SK-N-SH (cell line): Measurements from ENCODE around the gene AMD1. TPM values are rescaled to one million over a fixed set of nuclear protein-coding genes. Genes with fewer than 3 reads are reported as not detected.

Experiments
- CTCF ChIA-PET: fragments of 300-600, 350-600 bp; formaldehyde crosslinking; extraction: SDS; loops from one replicate; lab custom pipeline; 2021; lab: Yijun Ruan, JAX
- POLR2A ChIA-PET: fragments of 350-600 bp; sonication (Branson Sonifier 250); formaldehyde crosslinking; extraction: SDS; loops from one replicate; lab custom pipeline; 2020; ENCODE audit warnings: antibody characterized with exemption, inconsistent platforms; lab: Yijun Ruan, JAX
- DNase-seq: peaks from one replicate; pipeline ENCODE4 v3.0.0; 2012
- H2AFZ ChIP-seq: fragments of 200-600 bp; sonication (generic); 2 replicates; pipeline ENCODE4 v1.8.1; 2016; ENCODE audit warnings: antibody characterized with exemption, mild to moderate bottlenecking, low read depth
- H3F3A ChIP-seq: fragments of 200-600 bp; sonication (generic); replicated peaks from 2 replicates; pipeline ENCODE3; 2016; ENCODE audit warnings: antibody characterized with exemption, mild to moderate bottlenecking; ENCODE audit not compliant: insufficient read depth
- H3K27ac ChIP-seq, 2 experiments: fragments of 200-500 bp in 1 of 2; fragments of 200-600 bp in 1 of 2; sonication (Bioruptor generic) in 1 of 2; sonication (generic), shearing (Covaris generic) in 1 of 2; 2 replicates each; pipeline versions ENCODE4 v1.5.1 to v1.6.1; 2014 to 2016; ENCODE audit warnings: low read depth in 2 of 2, inconsistent platforms in 1 of 2, low read length in 1 of 2, mild to moderate bottlenecking in 1 of 2, mixed read lengths in 1 of 2
- H3K27me3 ChIP-seq: fragments of 200-600 bp; sonication (generic), shearing (Covaris generic); 2 replicates; pipeline ENCODE4 v1.6.1; 2016; ENCODE audit warnings: mixed run types; ENCODE audit not compliant: insufficient read depth
- H3K36me3 ChIP-seq, 2 experiments: fragments of 200-500 bp in 1 of 2; fragments of 200-600 bp in 1 of 2; sonication (Bioruptor generic) in 1 of 2; sonication (generic) in 1 of 2; replicated peaks in 1 of 2; 2 replicates each; pipeline versions ENCODE3 to v1.5.1; 2014 to 2016; ENCODE audit warnings: low read length in 1 of 2, mild to moderate bottlenecking in 1 of 2; ENCODE audit not compliant: insufficient read depth in 2 of 2, control insufficient read depth in 1 of 2
- H3K4me1 ChIP-seq, 2 experiments: fragments of 200-500 bp in 1 of 2; fragments of 200-600 bp in 1 of 2; sonication (Bioruptor generic) in 1 of 2; sonication (generic), shearing (Covaris generic) in 1 of 2; 2 replicates each; pipeline versions ENCODE4 v1.5.1 to v1.6.1; 2014 to 2016; ENCODE audit warnings: low read depth in 1 of 2, low read length in 1 of 2, mixed run types in 1 of 2; ENCODE audit not compliant: insufficient read depth in 2 of 2, control insufficient read depth in 1 of 2
- H3K4me2 ChIP-seq: fragments of 200-600 bp; sonication (generic), shearing (Covaris generic); 2 replicates; pipeline ENCODE4 v1.6.1; 2017; ENCODE audit warnings: mixed run types
- H3K4me3 ChIP-seq, 2 experiments: fragments of 200-500 bp in 1 of 2; fragments of 200-600 bp in 1 of 2; sonication (Bioruptor generic) in 1 of 2; sonication (generic), shearing (Covaris generic) in 1 of 2; 2 replicates each; pipeline versions ENCODE4 v1.5.1 to v1.8.1; 2014 to 2016; ENCODE audit warnings: low read depth in 2 of 2, inconsistent platforms in 1 of 2, low read length in 1 of 2, mild to moderate bottlenecking in 1 of 2, mixed read lengths in 1 of 2, moderate library complexity in 1 of 2
- H3K79me2 ChIP-seq: fragments of 200-600 bp; sonication (generic); 2 replicates; pipeline ENCODE4 v1.8.1; 2017; ENCODE audit warnings: mild to moderate bottlenecking; ENCODE audit not compliant: insufficient read depth
- H3K9ac ChIP-seq: fragments of 200-600 bp; sonication (generic); 2 replicates; pipeline ENCODE4 v1.6.1; 2017; ENCODE audit warnings: mixed run types
- H3K9me2 ChIP-seq: fragments of 200-600 bp; sonication (generic); 2 replicates; pipeline ENCODE4 v1.6.1; 2017; ENCODE audit warnings: mixed run types
- H3K9me3 ChIP-seq: fragments of 200-600 bp; sonication (generic); 2 replicates; pipeline ENCODE4 v1.6.1; 2017; ENCODE audit warnings: mixed run types, mild to moderate bottlenecking, moderate library complexity
- H4K20me1 ChIP-seq: fragments of 200-600 bp; sonication (generic); 2 replicates; pipeline ENCODE4 v1.6.1; 2017; ENCODE audit warnings: mild to moderate bottlenecking, mixed run types; ENCODE audit not compliant: insufficient read depth
- CHD2 ChIP-seq: fragments of 150-350 bp; IDR thresholded peaks from 2 replicates; pipeline ENCODE4 v1.6.1; 2018; ENCODE audit warnings: low read length; ENCODE audit not compliant: partially characterized antibody
- ELF1 ChIP-seq: IDR thresholded peaks from 2 replicates; pipeline ENCODE4 v1.4.0; 2012
- EZH2phosphoT487 ChIP-seq: fragments of 200-600 bp; sonication (generic); IDR thresholded peaks from 2 replicates; pipeline ENCODE4 v1.6.1; 2017; ENCODE audit warnings: low read depth, mixed run types, mild to moderate bottlenecking, antibody characterized with exemption, moderate library complexity, borderline replicate concordance
- FOXM1 ChIP-seq: IDR thresholded peaks from 2 replicates; pipeline ENCODE4 v1.4.0; 2012; ENCODE audit warnings: low read depth, mild to moderate bottlenecking
- GABPA ChIP-seq: IDR thresholded peaks from 2 replicates; pipeline ENCODE4 v1.4.0; 2012; ENCODE audit warnings: low read depth, mild to moderate bottlenecking
- IRF3 ChIP-seq: fragments of 150-350 bp; IDR thresholded peaks from 2 replicates; pipeline ENCODE4 v1.6.1; 2016; ENCODE audit warnings: mild to moderate bottlenecking, low read depth, low read length
- JUND ChIP-seq: IDR thresholded peaks from 2 replicates; pipeline ENCODE4 v1.4.0; 2012
- MAX ChIP-seq: IDR thresholded peaks from 2 replicates; pipeline ENCODE4 v1.4.0; 2012; ENCODE audit warnings: low read depth
- MXI1 ChIP-seq: IDR thresholded peaks from 2 replicates; pipeline ENCODE4 v1.6.1; 2012; ENCODE audit warnings: mild to moderate bottlenecking, low read depth, low read length, improper control_type of control experiment
- NRF1 ChIP-seq: IDR thresholded peaks from 2 replicates; pipeline ENCODE4 v1.6.1; 2012; ENCODE audit warnings: low read depth, mild to moderate bottlenecking, low read length
- POLR2AphosphoS5 ChIP-seq: IDR thresholded peaks from 2 replicates; pipeline ENCODE4 v1.6.1; 2012; ENCODE audit warnings: low read depth, low read length
- RFX5 ChIP-seq: IDR thresholded peaks from 2 replicates; pipeline ENCODE4 v1.6.1; 2012; ENCODE audit warnings: mild to moderate bottlenecking, improper control_type of control experiment, low read length
- SIN3A ChIP-seq: IDR thresholded peaks from 2 replicates; pipeline ENCODE4 v1.6.1; 2012; ENCODE audit warnings: low read depth, mild to moderate bottlenecking, low read length, moderate library complexity, borderline replicate concordance
- SMC3 ChIP-seq: IDR thresholded peaks from 2 replicates; pipeline ENCODE4 v1.6.1; 2012; ENCODE audit warnings: low read depth, low read length, improper control_type of control experiment
- TAF1 ChIP-seq: IDR thresholded peaks from 2 replicates; pipeline ENCODE4 v1.6.1; 2012; ENCODE audit warnings: low read depth, mild to moderate bottlenecking, low read length, moderate library complexity, borderline replicate concordance
- TCF12 ChIP-seq: IDR thresholded peaks from 2 replicates; pipeline ENCODE4 v1.4.0; 2012
- TEAD4 ChIP-seq: IDR thresholded peaks from 2 replicates; pipeline ENCODE4 v1.4.0; 2012; ENCODE audit warnings: mild to moderate bottlenecking, borderline replicate concordance; ENCODE audit not compliant: insufficient read depth
- YY1 ChIP-seq: IDR thresholded peaks from 2 replicates; pipeline ENCODE4 v1.4.0; 2012; ENCODE audit warnings: low read depth, mild to moderate bottlenecking
- WGBS: methylation state at CpG from one replicate; pipeline ENCODE4 v1.1.6; 2017; ENCODE audit warnings: low lambda C conversion rate; 5-methylcytosine and 5-hydroxymethylcytosine counted together
- polyA plus RNA-seq, 3 experiments: library from polyadenylated mRNA; depleted of rRNA; stranded (reverse); fragments of >200 nt; gene quantifications; 2 replicates each; pipeline ENCODE4 v1.2.3, GENCODE V29; 2012
- TF ChIP-seq, protein P1 (sequence below): IDR thresholded peaks from 2 replicates; pipeline ENCODE4 v1.4.0; 2012; ENCODE audit warnings: low read depth, borderline replicate concordance
- TF ChIP-seq, protein P2 (sequence below): IDR thresholded peaks from 2 replicates; pipeline ENCODE4 v1.6.1; 2012; ENCODE audit warnings: mild to moderate bottlenecking, low read depth, low read length, moderate library complexity
- TF ChIP-seq, protein P3 (sequence below): IDR thresholded peaks from 2 replicates; pipeline ENCODE4; 2012
- TF ChIP-seq, protein P4 (sequence below): IDR thresholded peaks from 2 replicates; pipeline ENCODE4 v1.4.0; 2012; ENCODE audit warnings: low read depth, borderline replicate concordance

The AMD1 gene
- polyA plus RNA-seq (2012; rRNA removed): 21.1 and 27.1 TPM in 2 replicates
- 35.0 and 50.4 TPM in 2 replicates for polyA plus RNA-seq (2012; cell fraction: cytosol; rRNA removed)
- polyA plus RNA-seq (2012; cell fraction: nucleus; rRNA removed): 11.1 and 23.2 TPM in 2 replicates

DNA sequence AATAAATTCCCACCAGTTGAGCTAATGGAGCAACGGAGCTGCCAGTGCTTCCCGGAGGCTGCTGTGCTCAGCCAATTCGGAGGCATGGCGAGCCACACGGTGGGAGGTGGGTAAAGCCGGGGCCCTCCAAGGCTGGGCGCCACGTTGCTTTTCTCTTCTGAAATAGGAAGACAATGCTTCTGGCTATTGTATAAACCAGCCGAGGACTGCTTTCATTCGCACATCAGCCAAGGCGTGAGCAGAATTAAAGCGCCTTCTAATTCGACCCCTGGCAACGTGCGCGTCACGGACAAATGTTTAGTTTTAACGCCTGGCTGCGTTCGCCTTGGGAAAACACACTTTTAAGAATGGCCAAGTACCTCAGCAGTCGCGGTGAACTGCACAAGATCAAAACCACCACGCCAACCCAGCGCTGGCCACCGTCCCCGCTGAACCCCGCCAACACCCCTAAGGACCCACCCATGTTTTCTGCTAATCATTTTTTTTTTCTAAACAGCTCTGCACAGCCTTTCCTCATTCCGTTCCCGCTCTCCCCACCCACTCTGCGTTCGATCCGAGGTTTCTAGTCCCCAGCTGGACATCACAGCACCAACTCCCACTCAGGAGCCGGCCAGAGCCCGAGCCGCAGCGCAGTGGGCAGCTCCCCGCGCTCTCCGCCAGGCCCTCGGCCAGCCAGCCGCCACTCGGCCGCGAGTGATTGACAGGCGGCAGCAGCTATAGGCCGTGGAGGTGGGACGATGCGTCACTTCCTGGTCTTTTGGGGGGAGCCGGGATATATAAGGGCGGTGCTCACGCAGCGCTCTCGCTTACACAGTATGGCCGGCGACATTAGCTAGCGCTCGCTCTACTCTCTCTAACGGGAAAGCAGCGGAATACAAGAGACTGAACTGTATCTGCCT lies at the start of gene AMD1:
Gene AMD1, plus strand, starts transcription at position 805 of the 899 bp plus-strand sequence. CDS start 321 bp downstream, outside the sequence.
- ChIA-PET CTCF (interaction anchor here (0.7 to 1.6 kb wide), 5 partner anchors 104 to 346 kb away, joined by 3 to 6 read pairs (median 4); no protein-coding TSS in a partner anchor), POLR2A (interaction anchor here (0.6 to 4.6 kb wide), 37 partner anchors 8 to 1780 kb away, joined by 3 to 91 read pairs (median 4); partner anchors contain the start of genes CDK19, GTF3C6, RPF2 and SESN1)
- Histone ChIP-seq H3F3A (peaks cover 33% of the 10 kb centered on the region), H3K9me2 (no peaks in the 10 kb centered on the region), H3K9me3 (no peaks in the 10 kb centered on the region), H3K4me3 (peak within 1 kb of the TSS; percentile 93), H3K27me3 (no peaks in the 10 kb centered on the region), H3K79me2 (peaks cover 46% of the 10 kb centered on the region), H3K4me2 (peak within 1 kb of the TSS; percentile 94), H3K9ac (peak within 1 kb of the TSS; percentile 92), H3K4me1 (peaks cover 14 to 28% of the 10 kb centered on the region in 2 experiments; a peak in 3 of 4 replicates), H3K27ac (peak within 1 kb of the TSS; percentile 91 to 92), H2AFZ (peak within 1 kb of the TSS; percentile 98), H3K36me3 (no peaks in the 10 kb centered on the region), H4K20me1 (peaks cover 35% of the 10 kb centered on the region)
- peak; percentile 97 for DNase-seq
- TF ChIP-seq RFX5 (peak; percentile 82; the same call in 1 of the 2 replicates), EZH2phosphoT487 (no peak), FOXM1 (no peak), NRF1 (peak; percentile 34; the same call in 1 of the 2 replicates), ELF1 (no peak), YY1 (peak; percentile 97), POLR2AphosphoS5 (peak; percentile 100), TAF1 (peak; percentile 99), SIN3A (peak; percentile 83; the same call in 1 of the 2 replicates), MAX (peak; percentile 74), CHD2 (peak; percentile 82), JUND (no peak), MXI1 (peak; percentile 77), TCF12 (no peak), SMC3 (peak; percentile 25; the same call in 1 of the 2 replicates), TEAD4 (no peak), GABPA (peak; percentile 86), IRF3 (peak; percentile 73)
- TF ChIP-seq, protein P1, sequence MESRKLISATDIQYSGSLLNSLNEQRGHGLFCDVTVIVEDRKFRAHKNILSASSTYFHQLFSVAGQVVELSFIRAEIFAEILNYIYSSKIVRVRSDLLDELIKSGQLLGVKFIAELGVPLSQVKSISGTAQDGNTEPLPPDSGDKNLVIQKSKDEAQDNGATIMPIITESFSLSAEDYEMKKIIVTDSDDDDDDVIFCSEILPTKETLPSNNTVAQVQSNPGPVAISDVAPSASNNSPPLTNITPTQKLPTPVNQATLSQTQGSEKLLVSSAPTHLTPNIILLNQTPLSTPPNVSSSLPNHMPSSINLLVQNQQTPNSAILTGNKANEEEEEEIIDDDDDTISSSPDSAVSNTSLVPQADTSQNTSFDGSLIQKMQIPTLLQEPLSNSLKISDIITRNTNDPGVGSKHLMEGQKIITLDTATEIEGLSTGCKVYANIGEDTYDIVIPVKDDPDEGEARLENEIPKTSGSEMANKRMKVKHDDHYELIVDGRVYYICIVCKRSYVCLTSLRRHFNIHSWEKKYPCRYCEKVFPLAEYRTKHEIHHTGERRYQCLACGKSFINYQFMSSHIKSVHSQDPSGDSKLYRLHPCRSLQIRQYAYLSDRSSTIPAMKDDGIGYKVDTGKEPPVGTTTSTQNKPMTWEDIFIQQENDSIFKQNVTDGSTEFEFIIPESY: no peak
- TF ChIP-seq, protein P2, sequence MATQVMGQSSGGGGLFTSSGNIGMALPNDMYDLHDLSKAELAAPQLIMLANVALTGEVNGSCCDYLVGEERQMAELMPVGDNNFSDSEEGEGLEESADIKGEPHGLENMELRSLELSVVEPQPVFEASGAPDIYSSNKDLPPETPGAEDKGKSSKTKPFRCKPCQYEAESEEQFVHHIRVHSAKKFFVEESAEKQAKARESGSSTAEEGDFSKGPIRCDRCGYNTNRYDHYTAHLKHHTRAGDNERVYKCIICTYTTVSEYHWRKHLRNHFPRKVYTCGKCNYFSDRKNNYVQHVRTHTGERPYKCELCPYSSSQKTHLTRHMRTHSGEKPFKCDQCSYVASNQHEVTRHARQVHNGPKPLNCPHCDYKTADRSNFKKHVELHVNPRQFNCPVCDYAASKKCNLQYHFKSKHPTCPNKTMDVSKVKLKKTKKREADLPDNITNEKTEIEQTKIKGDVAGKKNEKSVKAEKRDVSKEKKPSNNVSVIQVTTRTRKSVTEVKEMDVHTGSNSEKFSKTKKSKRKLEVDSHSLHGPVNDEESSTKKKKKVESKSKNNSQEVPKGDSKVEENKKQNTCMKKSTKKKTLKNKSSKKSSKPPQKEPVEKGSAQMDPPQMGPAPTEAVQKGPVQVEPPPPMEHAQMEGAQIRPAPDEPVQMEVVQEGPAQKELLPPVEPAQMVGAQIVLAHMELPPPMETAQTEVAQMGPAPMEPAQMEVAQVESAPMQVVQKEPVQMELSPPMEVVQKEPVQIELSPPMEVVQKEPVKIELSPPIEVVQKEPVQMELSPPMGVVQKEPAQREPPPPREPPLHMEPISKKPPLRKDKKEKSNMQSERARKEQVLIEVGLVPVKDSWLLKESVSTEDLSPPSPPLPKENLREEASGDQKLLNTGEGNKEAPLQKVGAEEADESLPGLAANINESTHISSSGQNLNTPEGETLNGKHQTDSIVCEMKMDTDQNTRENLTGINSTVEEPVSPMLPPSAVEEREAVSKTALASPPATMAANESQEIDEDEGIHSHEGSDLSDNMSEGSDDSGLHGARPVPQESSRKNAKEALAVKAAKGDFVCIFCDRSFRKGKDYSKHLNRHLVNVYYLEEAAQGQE: peak; percentile 77
- TF ChIP-seq, protein P3, sequence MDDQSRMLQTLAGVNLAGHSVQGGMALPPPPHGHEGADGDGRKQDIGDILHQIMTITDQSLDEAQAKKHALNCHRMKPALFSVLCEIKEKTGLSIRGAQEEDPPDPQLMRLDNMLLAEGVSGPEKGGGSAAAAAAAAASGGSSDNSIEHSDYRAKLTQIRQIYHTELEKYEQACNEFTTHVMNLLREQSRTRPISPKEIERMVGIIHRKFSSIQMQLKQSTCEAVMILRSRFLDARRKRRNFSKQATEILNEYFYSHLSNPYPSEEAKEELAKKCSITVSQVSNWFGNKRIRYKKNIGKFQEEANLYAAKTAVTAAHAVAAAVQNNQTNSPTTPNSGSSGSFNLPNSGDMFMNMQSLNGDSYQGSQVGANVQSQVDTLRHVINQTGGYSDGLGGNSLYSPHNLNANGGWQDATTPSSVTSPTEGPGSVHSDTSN: peak; percentile 100
- TF ChIP-seq, protein P4, sequence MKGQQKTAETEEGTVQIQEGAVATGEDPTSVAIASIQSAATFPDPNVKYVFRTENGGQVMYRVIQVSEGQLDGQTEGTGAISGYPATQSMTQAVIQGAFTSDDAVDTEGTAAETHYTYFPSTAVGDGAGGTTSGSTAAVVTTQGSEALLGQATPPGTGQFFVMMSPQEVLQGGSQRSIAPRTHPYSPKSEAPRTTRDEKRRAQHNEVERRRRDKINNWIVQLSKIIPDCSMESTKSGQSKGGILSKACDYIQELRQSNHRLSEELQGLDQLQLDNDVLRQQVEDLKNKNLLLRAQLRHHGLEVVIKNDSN: no peak; the same call in 1 of the 2 replicates
- WGBS: 1% methylated on average over 57 of the region's 59 CpGs
